IPS DF 19.7 (cell line): ENCODE measurements around the gene CHMP4A.
A peak's percentile ranks its signal among the peaks of the same experiment; 100 is the strongest.

ENCODE experiments used
- DNase-seq: peaks from one replicate; pipeline ENCODE4 v3.0.0-alpha.2; 2013; ENCODE audit warnings: low read depth, low spot score

CHMP4A gene

GRCh38 chr14:24179961-24180796 lies 33.1 kb downstream of the CHMP4A start:
- no peak for DNase-seq

GRCh38 chr14:24179294-24179960 lies 33.9 kb downstream of the CHMP4A start:
- DNase-seq = no peak

GRCh38 chr14:24178399-24179178 lies 34.7 kb downstream of the CHMP4A start:
- no peak for DNase-seq

- DNase-seq = no peak
Observed at GRCh38 chr14:24177891-24178290, 35.4 kb downstream of the CHMP4A start.

- no peak for DNase-seq
Observed at GRCh38 chr14:24177041-24177825, 36.1 kb downstream of the CHMP4A start.

- no peak for DNase-seq
Observed at GRCh38 chr14:24176599-24176998, 36.7 kb downstream of the CHMP4A start.

- DNase-seq = no peak
Observed at GRCh38 chr14:24172871-24173281, 40.4 kb downstream of the CHMP4A start.

- no peak for DNase-seq
Observed at GRCh38 chr14:24172261-24172860, 40.9 kb downstream of the CHMP4A start.

GRCh38 chr14:24171422-24172260 lies 41.6 kb downstream of the CHMP4A start, which contains the start of gene REC8:
TSS of gene REC8 (plus strand) at chr14:24172080. CDS start at chr14:24172553, 473 bp downstream.
- peak; percentile 97 for DNase-seq

GRCh38 chr14:24167469-24168114 lies 45.7 kb downstream of the CHMP4A start:
- DNase-seq = no peak

GRCh38 chr14:24165785-24166184 lies 47.5 kb downstream of the CHMP4A start:
- DNase-seq = no peak

GRCh38 chr14:24164518-24164991 lies 48.7 kb downstream of the CHMP4A start:
- DNase-seq = no peak

- no peak for DNase-seq
Observed at GRCh38 chr14:24162093-24162492, 51.2 kb downstream of the CHMP4A start.

GRCh38 chr14:24160850-24161804 lies 52.2 kb downstream of the CHMP4A start, which contains the start of gene IRF9:
TSS of gene IRF9 (plus strand) at chr14:24161265. CDS start at chr14:24162145, 880 bp downstream.
- peak; percentile 80 for DNase-seq

- DNase-seq = no peak
Observed at GRCh38 chr14:24160499-24160849, 52.8 kb downstream of the CHMP4A start.

GRCh38 chr14:24159777-24160498 lies 53.4 kb downstream of the CHMP4A start:
- no peak for DNase-seq
